GM19035 (cell line): ENCODE data around the gene ZNF627.
"Not testable (repeated sequence)": the region's sequence is repeated elsewhere in the genome, so short reads cannot be mapped to it uniquely, and the experiment has no call there.

Experiments used
- ATAC-seq: cut with Tn5 transposase; IDR thresholded peaks from one replicate; pipeline ENCODE4 v1.9.1; 2021; ENCODE audit not compliant: unreplicated experiment

Gene ZNF627

DNA sequence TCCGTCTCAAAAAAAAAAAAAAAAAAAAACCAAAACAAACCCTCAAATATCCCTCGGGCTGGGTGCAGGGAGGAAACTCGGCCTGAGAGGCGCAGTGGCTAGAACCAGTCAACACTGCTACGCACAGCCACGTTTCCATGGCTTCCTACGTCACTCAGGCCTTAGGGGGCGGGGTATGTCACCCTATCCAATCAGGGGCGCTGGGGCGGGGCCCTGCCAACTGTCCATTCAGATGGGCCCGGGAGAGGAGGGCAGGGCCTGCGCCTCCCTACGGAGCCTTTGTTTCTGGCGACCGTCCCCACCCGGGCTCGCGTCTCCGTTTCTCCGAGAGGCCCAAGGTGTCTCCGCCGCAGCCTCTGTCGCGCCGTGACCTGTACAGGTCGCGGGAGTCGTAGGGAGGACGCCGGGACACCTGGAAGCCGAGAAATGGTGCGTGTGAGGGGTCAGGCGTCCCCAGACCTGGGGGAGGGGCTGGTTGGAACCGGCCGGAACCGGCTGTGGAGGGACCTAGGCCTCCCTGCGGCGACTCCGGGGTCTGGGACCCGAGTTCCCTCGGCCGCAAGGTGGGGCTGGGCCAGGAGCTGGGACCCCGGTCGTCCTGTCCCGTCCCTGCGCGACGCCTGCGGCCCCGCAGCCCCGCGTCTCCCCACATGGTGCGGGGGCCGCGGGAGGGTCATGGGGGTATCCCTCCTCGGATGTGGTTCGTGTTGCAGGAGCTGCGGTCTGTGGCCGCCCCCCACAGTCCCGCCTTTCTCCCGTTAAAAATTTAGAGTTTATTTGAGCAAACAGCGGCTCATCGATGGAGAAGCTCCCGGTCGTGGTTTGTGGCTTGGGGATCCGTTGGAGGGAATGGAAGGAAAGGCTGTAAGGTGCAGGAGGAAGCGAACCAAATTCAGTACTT lies at the start of gene ZNF627:
Gene ZNF627 (plus strand): TSS at position 282 of the 901 bp plus-strand sequence. CDS start 145 bp downstream, at position 427.
- peak; percentile 98 for ATAC-seq

GRCh38 chr19:11547929-11548700 lies 49.2 kb upstream of the ZNF627 start:
- ATAC-seq = no peak

DNA sequence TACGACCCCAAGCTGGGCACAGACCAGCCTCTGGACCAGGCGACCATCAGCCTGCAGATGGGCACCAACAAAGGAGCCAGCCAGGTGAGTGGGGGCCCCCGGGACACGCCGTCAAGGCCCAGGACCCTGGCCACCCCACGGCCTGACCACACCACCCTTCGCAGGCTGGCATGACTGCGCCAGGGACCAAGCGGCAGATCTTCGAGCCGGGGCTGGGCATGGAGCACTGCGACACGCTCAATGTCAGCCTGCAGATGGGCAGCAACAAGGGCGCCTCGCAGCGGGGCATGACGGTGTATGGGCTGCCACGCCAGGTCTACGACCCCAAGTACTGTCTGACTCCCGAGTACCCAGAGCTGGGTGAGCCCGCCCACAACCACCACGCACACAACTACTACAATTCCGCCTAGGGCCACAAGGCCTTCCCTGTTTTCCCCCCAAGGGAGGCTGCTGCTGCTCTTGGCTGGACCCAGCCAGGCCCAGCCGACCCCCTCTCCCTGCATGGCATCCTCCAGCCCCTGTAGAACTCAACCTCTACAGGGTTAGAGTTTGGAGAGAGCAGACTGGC lies 47.8 kb upstream of the ZNF627 start:
- no peak for ATAC-seq

- no peak for ATAC-seq
Observed at GRCh38 chr19:11550265-11550664, 47.0 kb upstream of the ZNF627 start.

DNA sequence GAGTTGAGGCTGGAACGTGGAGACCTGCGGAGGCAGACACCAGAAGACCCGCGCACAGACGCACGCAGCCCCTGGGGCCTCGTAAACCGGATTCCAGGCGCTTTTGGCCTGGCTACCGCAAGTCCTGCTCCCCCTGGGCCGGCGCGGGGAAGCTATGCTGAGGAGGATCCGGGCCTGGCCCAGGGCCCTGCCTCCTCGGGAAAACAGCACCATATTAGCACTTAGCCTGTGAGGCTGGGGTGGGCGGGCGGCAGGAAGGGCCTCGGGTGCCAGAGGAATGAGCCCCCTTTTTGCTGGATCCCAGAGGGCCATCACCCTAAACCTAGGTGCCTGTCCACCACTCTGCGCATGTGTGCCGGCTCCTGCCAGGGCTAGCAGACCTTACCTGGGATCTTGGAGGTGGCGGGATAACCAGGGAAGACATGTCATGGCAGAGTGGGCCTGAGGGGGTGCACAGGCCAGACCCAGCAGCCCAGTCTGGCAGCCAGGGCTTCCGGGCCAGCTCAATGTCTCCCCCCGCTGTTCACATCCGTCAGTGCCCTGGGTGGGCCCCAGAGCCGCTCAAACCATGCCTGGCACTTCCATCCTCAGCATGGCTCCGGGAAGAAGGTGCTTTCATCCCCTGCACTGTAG lies 45.6 kb upstream of the ZNF627 start:
- ATAC-seq = no peak

DNA sequence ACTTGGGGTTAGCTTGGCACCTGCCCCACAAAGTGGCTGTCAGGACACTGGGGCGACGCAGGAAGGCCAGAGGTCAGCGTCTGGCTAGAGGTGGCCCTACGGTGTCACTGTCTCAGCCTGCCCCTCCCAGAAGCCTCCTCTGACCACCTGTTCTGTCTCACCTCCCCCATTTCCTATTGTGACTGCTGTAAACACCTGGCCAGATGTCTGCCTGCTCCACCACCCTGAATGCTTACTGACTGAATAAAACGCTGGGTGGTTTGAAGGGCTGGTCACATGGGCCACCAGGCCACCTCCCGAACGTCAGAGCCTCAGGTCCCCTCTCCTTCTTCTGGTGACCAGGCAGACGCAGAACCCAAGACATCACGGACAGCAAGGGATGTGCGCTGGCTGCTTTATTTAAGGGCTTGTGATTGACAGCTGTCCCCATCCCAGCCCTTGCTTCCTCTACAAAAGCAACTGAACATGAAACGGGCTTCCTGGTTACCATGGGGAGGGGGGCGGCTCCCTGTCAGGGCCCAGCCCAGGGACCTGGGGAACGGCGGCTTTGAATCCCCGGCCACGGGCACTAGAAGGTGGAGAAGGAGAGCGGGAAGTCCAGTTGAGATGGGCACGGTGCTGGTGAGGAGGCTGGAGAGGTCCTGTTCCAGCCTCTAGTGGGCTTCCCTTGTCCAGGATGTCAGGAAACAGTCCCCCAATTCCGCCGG lies 44.5 kb upstream of the ZNF627 start:
- ATAC-seq = no peak

DNA sequence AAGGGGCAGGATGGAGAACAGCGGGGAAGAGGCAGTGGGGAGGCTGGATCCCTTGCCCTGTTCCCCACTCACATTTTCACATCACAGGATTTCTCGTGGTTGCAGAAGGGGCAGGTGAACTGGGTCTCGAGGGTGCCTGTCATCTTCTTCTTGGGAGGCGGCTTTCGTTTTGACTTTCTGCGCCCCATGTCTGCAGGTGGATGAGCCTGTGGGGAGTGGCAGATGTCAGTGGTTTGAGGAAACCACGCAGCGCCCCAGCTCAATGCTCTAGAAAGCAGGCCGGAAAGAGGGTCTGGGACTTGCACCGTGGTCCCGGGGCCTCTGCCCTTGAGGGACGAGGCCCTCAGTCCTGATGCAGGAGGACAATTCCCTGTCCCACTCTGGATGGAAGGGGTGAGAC lies 43.1 kb upstream of the ZNF627 start:
- no peak for ATAC-seq

DNA sequence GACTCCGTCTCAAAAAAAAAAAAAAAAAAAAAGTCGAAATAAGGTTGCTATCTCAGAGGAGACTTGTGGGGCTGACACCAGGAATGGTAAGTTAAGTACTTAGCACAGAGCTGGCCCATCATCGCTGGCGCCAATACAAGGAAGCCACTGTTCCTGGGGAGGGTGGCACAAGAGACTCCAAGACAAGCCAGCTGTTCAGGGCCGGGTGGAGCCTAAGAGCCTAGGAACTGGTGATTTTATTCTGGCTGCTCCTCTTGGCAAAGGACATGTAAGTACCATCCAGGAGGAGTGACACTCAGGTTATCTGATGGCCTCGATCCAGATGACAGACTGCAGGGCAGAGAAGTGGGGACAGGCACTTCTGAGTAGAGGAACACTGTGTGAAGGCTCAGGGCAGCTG lies 42.0 kb upstream of the ZNF627 start:
- no peak for ATAC-seq

- ATAC-seq = no peak
Observed at GRCh38 chr19:11556634-11557420, 40.5 kb upstream of the ZNF627 start.

GRCh38 chr19:11558881-11559828 lies 38.1 kb upstream of the ZNF627 start, which contains the start of gene ELOF1:
Gene ELOF1, minus strand, starts transcription at chr19:11559230. Its CDS starts 4,883 bp downstream, at chr19:11554347.
- peak; percentile 84 for ATAC-seq

- peak; percentile 39 for ATAC-seq
Observed at GRCh38 chr19:11560404-11561051, 36.8 kb upstream of the ZNF627 start.

GRCh38 chr19:11563532-11563931 lies 33.8 kb upstream of the ZNF627 start:
- no peak for ATAC-seq

DNA sequence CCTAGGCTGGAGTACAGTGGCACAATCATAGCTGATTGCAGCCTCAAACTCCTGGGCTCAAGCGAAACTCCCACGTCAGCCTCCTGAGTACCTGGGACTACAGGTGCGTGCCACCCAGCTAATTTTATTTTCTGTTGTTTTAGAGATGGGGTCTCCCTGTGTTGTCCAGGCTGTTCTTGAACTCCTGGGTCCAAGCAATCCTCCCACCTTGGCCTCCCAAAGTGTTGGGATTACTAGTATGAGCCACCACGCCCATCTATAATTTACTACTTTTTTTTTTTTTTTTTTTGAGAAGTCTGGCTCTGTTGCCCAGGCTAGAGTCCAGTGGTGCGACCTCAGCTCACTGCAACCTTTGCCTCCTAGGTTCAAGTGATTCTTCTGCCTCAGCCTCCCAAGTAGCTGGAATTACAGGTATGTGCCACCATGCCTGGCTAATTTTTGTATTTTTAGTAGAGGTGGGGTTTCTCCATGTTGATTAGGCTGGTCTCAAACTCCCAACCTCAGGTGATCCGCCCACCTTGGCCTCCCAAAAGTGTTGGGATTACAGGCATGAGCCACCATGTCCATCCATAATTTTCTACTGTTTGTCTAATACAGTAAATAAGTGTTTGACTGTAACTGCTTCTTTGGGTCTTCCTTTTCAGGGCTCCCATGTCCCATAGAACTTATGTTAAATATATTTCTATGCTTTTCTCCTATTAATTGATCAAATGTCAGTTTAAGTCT lies 33.0 kb upstream of the ZNF627 start:
- not testable (repeated sequence) for ATAC-seq

DNA sequence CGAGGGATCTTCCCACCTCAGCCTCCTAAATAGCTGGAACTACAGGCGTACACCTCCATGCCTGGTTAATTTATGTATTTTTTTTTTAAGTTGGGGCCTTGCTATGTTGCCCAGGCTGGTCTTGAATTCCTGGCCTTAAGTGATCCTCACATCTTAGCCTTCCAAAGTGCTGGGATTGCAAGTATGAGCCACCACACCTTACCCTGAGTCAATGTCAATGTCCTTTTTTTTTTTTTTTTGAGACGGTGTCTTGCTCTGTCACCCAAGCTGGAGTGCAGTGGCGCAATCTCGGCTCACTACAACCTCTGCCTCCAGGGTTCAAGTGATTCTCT lies 31.7 kb upstream of the ZNF627 start:
- ATAC-seq = not testable (repeated sequence)

- no peak for ATAC-seq
Observed at GRCh38 chr19:11566164-11566563, 31.1 kb upstream of the ZNF627 start.

DNA sequence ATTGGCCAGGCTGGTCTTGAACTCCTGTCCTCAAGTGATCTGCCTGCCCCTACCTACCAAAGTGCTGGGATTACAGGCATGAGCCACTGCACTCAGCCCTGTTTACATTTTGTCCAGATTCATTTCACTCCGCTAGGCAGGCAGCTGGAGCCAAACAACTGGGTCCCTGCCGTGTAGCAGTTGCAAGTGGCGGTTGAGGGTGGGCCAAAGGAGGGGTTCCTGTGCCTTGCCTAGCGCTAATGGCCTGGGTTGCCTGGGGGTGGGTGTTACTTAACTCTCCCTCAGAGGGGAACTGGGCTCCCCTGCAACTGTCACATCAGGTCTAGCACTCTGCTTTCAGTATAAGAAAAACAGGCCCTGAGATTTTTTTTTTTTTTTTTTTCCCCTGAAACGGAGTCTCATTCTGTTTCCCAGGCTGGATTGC lies 27.2 kb upstream of the ZNF627 start:
- ATAC-seq = no peak

GRCh38 chr19:11573354-11573753 lies 23.9 kb upstream of the ZNF627 start:
- not testable (repeated sequence) for ATAC-seq
